Left lung (tissue), 10 donors: Measurements from ENCODE around the gene MUSTN1. TPM values are rescaled to one million over a fixed set of nuclear protein-coding genes. Genes with fewer than 3 reads are reported as not detected.

Experiments
- ATAC-seq: fragments of 200-7000 bp; cut with Tn5 transposase; one replicate; pipeline ENCODE4 v1.9.1; 2020; ENCODE audit warnings: moderate library complexity
- DNase-seq, 4 donors: peaks; one replicate each; pipeline ENCODE4 v3.0.0-alpha.2; 2013 to 2020
- H3K27ac ChIP-seq, 2 donors: fragments of 200-600 bp; sonication (generic) in 1 of 2; one replicate each; pipeline versions ENCODE4 v1.5.0 to v1.8.0; 2020 to 2021
- H3K27me3 ChIP-seq, 2 donors: fragments of 200-600 bp; sonication (generic) in 1 of 2; one replicate each; pipeline versions ENCODE4 v1.5.0 to v1.8.0; 2020 to 2021
- H3K36me3 ChIP-seq, 2 donors: fragments of 200-600 bp; sonication (generic) in 1 of 2; one replicate each; pipeline versions ENCODE4 v1.5.0 to v1.8.0; 2020 to 2021
- H3K4me1 ChIP-seq, 2 donors: fragments of 200-600 bp; one replicate each; pipeline ENCODE4 v1.8.0; 2021
- H3K4me3 ChIP-seq, 2 donors: fragments of 200-600 bp; sonication (generic) in 1 of 2; one replicate each; pipeline versions ENCODE4 v1.5.0 to v1.8.0; 2020 to 2021; ENCODE audit warnings: mild to moderate bottlenecking in 1 of 2
- H3K9me3 ChIP-seq, 2 donors: fragments of 200-600 bp; sonication (generic) in 1 of 2; one replicate each; pipeline versions ENCODE4 v1.5.0 to v1.8.0; 2020 to 2021
- CTCF ChIP-seq, 2 donors: fragments of 200-600 bp; sonication (generic) in 1 of 2; IDR thresholded peaks; one replicate each; pipeline versions ENCODE4 v1.5.0 to v1.8.0; 2021; ENCODE audit warnings: antibody characterized with exemption in 2 of 2
- intact Hi-C, 2 donors: fragments of 100-400 bp; cut with DNase I; formaldehyde crosslinking; loops; one replicate each; pipeline versions ENCODE4 v1.11.2 to v1.14.2; 2022
- polyA plus RNA-seq, 6 donors: library from polyadenylated mRNA; unstranded; fragments of 120-200 nt; gene quantifications; one replicate each; pipeline ENCODE4 v1.2.1, GENCODE V29; 2013; ENCODE audit not compliant: insufficient read length in 6 of 6
- total RNA-seq, 2 donors: library from RNA; stranded (reverse); fragmentation: NEBNext Ultra II Directional; extraction: Animal tissue kit (Norgen Biotek cat#: 25700); gene quantifications; one replicate each; pipeline ENCODE4 v1.2.1, GENCODE V29; 2021
- donor health status: DM: no; HTN: yes; CAD: no.
- donor health status: DM: no; HTN: no; CAD: no.

Gene MUSTN1
- total and polyA plus RNA-seq, 8 donors = 0.34 to 7.5 (median 1.1) TPM; not detected in 1

- intact Hi-C loops = loop anchor here in 1 of 2 donors (10.0 kb wide), 1 partner anchor 229 kb away; no protein-coding TSS in a partner anchor
- peak; percentile 49 for ATAC-seq
- peaks cover 0 to 47% of the 10 kb centered on the region in 2 donors for H3K36me3 ChIP-seq
These were observed 11.0 kb upstream of the MUSTN1 start for GRCh38 chr3:52845691-52846431.

GRCh38 chr3:52845157-52845556, 10.3 kb upstream of the MUSTN1 start:
- TF ChIP-seq CTCF (IDR thresholded peaks at IDR 0.05) = no peak
- H3K36me3 ChIP-seq = peaks cover 0 to 47% of the 10 kb centered on the region in 2 donors
- peaks cover 10 to 37% of the 10 kb centered on the region in 2 donors for H3K4me1 ChIP-seq
- intact Hi-C loops = loop anchor here in 1 of 2 donors (10.0 kb wide), 1 partner anchor 230 kb away; no protein-coding TSS in a partner anchor
- H3K27ac ChIP-seq = peak overlapping the region; percentile 61
- no peaks in the 10 kb centered on the region for H3K27me3 ChIP-seq
- ATAC-seq = peak; percentile 77
- DNase-seq = peak in 3 of 4 donors; percentile 48 to 83 (median 54)
- no peaks in the 10 kb centered on the region for H3K9me3 ChIP-seq
- H3K4me3 ChIP-seq = no peak overlapping the region

More at GRCh38 chr3:52845691-52846431, 11.0 kb upstream of the MUSTN1 start:
- Histone ChIP-seq H3K4me3 (no peak overlapping the region), H3K27ac (peak overlapping the region; percentile 61), H3K4me1 (peaks cover 10 to 37% of the 10 kb centered on the region in 2 donors), H3K27me3 (no peaks in the 10 kb centered on the region), H3K9me3 (no peaks in the 10 kb centered on the region)
- DNase-seq = no peak
- peak in 1 of 2 donors; percentile 33 for TF ChIP-seq CTCF (IDR thresholded peaks at IDR 0.05)

- Histone ChIP-seq H3K27me3 (no peaks in the 10 kb centered on the region), H3K36me3 (peaks cover 0 to 47% of the 10 kb centered on the region in 2 donors), H3K4me3 (no peak overlapping the region), H3K4me1 (peaks cover 10 to 37% of the 10 kb centered on the region in 2 donors), H3K27ac (peak overlapping the region; percentile 61), H3K9me3 (no peaks in the 10 kb centered on the region)
- intact Hi-C loops = loop anchor here in 1 of 2 donors (10.0 kb wide), 1 partner anchor 230 kb away; no protein-coding TSS in a partner anchor
- ATAC-seq (no peak), DNase-seq (peak in 1 of 4 donors; percentile 74)
- TF ChIP-seq CTCF (IDR thresholded peaks at IDR 0.05) = no peak
These were observed 9.6 kb upstream of the MUSTN1 start for GRCh38 chr3:52844290-52844975.

- peak overlapping the region in 1 of 2 donors; percentile 61 for H3K27ac ChIP-seq
- intact Hi-C loops = loop anchor here in 1 of 2 donors (10.0 kb wide), 1 partner anchor 231 kb away; no protein-coding TSS in a partner anchor
- peaks cover 10 to 37% of the 10 kb centered on the region in 2 donors for H3K4me1 ChIP-seq
- H3K27me3 ChIP-seq = no peaks in the 10 kb centered on the region
- no peak for TF ChIP-seq CTCF (IDR thresholded peaks at IDR 0.05)
- DNase-seq (no peak), ATAC-seq (no peak)
- H3K4me3 ChIP-seq = no peak overlapping the region
- no peaks in the 10 kb centered on the region for H3K9me3 ChIP-seq
- H3K36me3 ChIP-seq = peaks cover 0 to 47% of the 10 kb centered on the region in 2 donors
These were observed 9.1 kb upstream of the MUSTN1 start for GRCh38 chr3:52843881-52844280.
